Astrocyte of the spinal cord (primary cell): Measurements from ENCODE around the gene GCLM.
A peak's percentile ranks its signal among the peaks of the same experiment; 100 is the strongest.
"Not testable (repeated sequence)": the region's sequence is repeated elsewhere in the genome, so short reads cannot be mapped to it uniquely, and the experiment has no call there.

Experiments
- DNase-seq: peaks from one replicate; pipeline ENCODE4 v3.0.0; 2011; ENCODE audit warnings: low read depth, low spot score
- H3K4me3 ChIP-seq: 2 replicates; pipeline ENCODE4 v1.5.1; 2011; ENCODE audit warnings: low read depth, mild to moderate bottlenecking, low read length, moderate library complexity
- CTCF ChIP-seq: IDR thresholded peaks from 2 replicates; pipeline ENCODE4 v1.5.1; 2012; ENCODE audit warnings: low read depth, mild to moderate bottlenecking, low read length, inconsistent platforms
- in situ Hi-C: cut with HindIII; loops from 2 replicates; pipeline ENCODE4 v1.10.0; 2017; ENCODE audit warnings: low sequenced_read_pairs

The GCLM gene

GRCh38 chr1:93877529-93877928, 31.7 kb downstream of the GCLM start:
- DNase-seq: no peak
- no peak for TF ChIP-seq CTCF
- in situ Hi-C loops: no loop called here
- no peak overlapping the region for H3K4me3 ChIP-seq

- DNase-seq: no peak
- H3K4me3 ChIP-seq: no peak overlapping the region
- no peak for TF ChIP-seq CTCF
- in situ Hi-C loops: no loop called here
Measured at GRCh38 chr1:93876244-93876643, 33.0 kb downstream of the GCLM start.

- TF ChIP-seq CTCF: peak; percentile 53
- DNase-seq: peak; percentile 45
- in situ Hi-C loops: no loop called here
- H3K4me3 ChIP-seq: no peak overlapping the region
Measured at GRCh38 chr1:93874025-93874651, 35.1 kb downstream of the GCLM start.

- DNase-seq: no peak
- TF ChIP-seq CTCF: no peak
- H3K4me3 ChIP-seq: no peak overlapping the region
- in situ Hi-C loops: no loop called here
Measured at GRCh38 chr1:93871366-93871765, 37.9 kb downstream of the GCLM start.

- TF ChIP-seq CTCF: no peak
- DNase-seq: no peak
- no peak overlapping the region for H3K4me3 ChIP-seq
- in situ Hi-C loops: no loop called here
Measured at GRCh38 chr1:93869653-93870052, 39.6 kb downstream of the GCLM start.

GRCh38 chr1:93868492-93868891, 40.7 kb downstream of the GCLM start:
- H3K4me3 ChIP-seq, DNase-seq, in situ Hi-C loops: not testable (repeated sequence)

- TF ChIP-seq CTCF: no peak
- in situ Hi-C loops: no loop called here
- DNase-seq: no peak
- no peak overlapping the region for H3K4me3 ChIP-seq
Measured at GRCh38 chr1:93865253-93865652, 44.0 kb downstream of the GCLM start.
